B cell (primary cell): ENCODE measurements around the gene NOL9.

Experiments used
- CTCF ChIP-seq: fragments of 200-600 bp; IDR thresholded peaks from one replicate; pipeline ENCODE4 v1.8.0; 2022; ENCODE audit warnings: antibody characterized with exemption, mild to moderate bottlenecking
- EZH2 ChIP-seq: IDR thresholded peaks from 2 replicates; pipeline ENCODE4 v1.6.1; 2012; ENCODE audit warnings: borderline replicate concordance, low read depth, mild to moderate bottlenecking, moderate library complexity, low read length; ENCODE audit not compliant: insufficient read depth, poor library complexity, severe bottlenecking

DNA sequence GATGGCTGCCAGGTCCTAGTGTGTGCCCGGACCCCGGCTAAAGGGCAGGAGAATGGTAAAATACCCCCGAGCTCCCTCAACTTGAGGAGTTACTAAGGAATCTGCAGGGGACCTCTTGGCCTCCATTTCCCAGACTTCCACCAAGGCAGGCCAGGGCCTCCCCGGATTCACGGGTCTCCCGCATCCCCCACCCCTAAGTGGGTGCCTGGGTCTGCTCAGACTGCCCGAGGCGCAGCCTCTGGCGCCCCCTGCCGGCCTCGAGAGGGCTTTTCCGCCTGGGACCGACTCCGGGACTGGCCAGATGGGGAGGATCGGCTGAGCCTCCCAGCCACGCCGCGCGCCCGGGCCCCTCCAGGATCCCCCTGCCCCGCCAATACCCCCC is 64.5 kb downstream of the NOL9 start:
- TF ChIP-seq CTCF (peak; percentile 96), EZH2 (no peak)
